Activated CD4-positive, alpha-beta T cell treated with anti-CD3 and anti-CD28 coated beads, Interleukin-2, amount 10 ng/mL, durations not matched to agents 24 days and 14 days (primary cell): Measurements from ENCODE around the gene ABHD12B. TPM values are rescaled to one million over a fixed set of nuclear protein-coding genes. Genes with fewer than 3 reads are reported as not detected.
"Not testable (repeated sequence)": the region's sequence is repeated elsewhere in the genome, so short reads cannot be mapped to it uniquely, and the experiment has no call there.

Source experiments
- DNase-seq: peaks from one replicate; pipeline ENCODE4 v3.0.0; 2022
- H3K27ac Mint-ChIP-seq: one replicate; pipeline ENCODE4 v1.8.0; 2022; ENCODE audit warnings: mild to moderate bottlenecking, mixed read lengths
- H3K27me3 Mint-ChIP-seq: one replicate; pipeline ENCODE4 v1.8.0; 2022; ENCODE audit warnings: mixed read lengths
- H3K36me3 Mint-ChIP-seq: one replicate; pipeline ENCODE4 v1.8.0; 2022; ENCODE audit warnings: low read depth, mild to moderate bottlenecking, mixed read lengths
- H3K4me1 Mint-ChIP-seq: one replicate; pipeline ENCODE4 v1.8.0; 2021; ENCODE audit warnings: mixed read lengths
- H3K4me3 Mint-ChIP-seq: one replicate; pipeline ENCODE4 v1.8.0; 2022; ENCODE audit warnings: mild to moderate bottlenecking, moderate library complexity, mixed read lengths
- H3K9me3 Mint-ChIP-seq: one replicate; pipeline ENCODE4 v1.8.0; 2021; ENCODE audit warnings: mixed read lengths
- intact Hi-C: fragments of 100-400 bp; cut with micrococcal nuclease; formaldehyde crosslinking; loops from one replicate; pipeline ENCODE4 v1.15.1; 2023
- total RNA-seq: library from RNA; stranded (reverse); gene quantifications from 2 replicates; pipeline ENCODE4 v1.2.3, GENCODE V29; 2022

The ABHD12B gene
- total RNA-seq, 1 donor from 2014 or later: not detected

GRCh38 chr14:50941151-50941550 lies 69.3 kb downstream of the ABHD12B start:
- no peak overlapping the region for H3K27ac Mint-ChIP-seq
- no peaks in the 10 kb centered on the region for H3K9me3 Mint-ChIP-seq
- DNase-seq: no peak
- intact Hi-C loops: loop anchor here (10.0 kb wide), 1 partner anchor 154 kb away; the partner anchor contains the start of gene TRIM9
- H3K27me3 Mint-ChIP-seq: peaks cover 36% of the 10 kb centered on the region
- peaks cover 8% of the 10 kb centered on the region for H3K4me1 Mint-ChIP-seq
- no peaks in the 10 kb centered on the region for H3K36me3 Mint-ChIP-seq
- H3K4me3 Mint-ChIP-seq: no peak overlapping the region

- not testable (repeated sequence) for H3K4me3 Mint-ChIP-seq
These were observed 69.8 kb downstream of the ABHD12B start for GRCh38 chr14:50941638-50942037.

GRCh38 chr14:50943261-50943942 lies 71.5 kb downstream of the ABHD12B start:
- peak; percentile 59 for DNase-seq
- Mint-ChIP-seq H3K27ac (no peak overlapping the region), H3K36me3 (no peaks in the 10 kb centered on the region), H3K4me3 (peak overlapping the region; percentile 73), H3K9me3 (no peaks in the 10 kb centered on the region), H3K27me3 (peaks cover 39% of the 10 kb centered on the region), H3K4me1 (peaks cover 6% of the 10 kb centered on the region)
- intact Hi-C loops: loop anchor here (10.0 kb wide), 1 partner anchor 151 kb away; the partner anchor contains the start of gene TRIM9

More at GRCh38 chr14:50941638-50942037, 69.8 kb downstream of the ABHD12B start:
- not testable (repeated sequence) for H3K9me3 Mint-ChIP-seq, DNase-seq, H3K27ac Mint-ChIP-seq, H3K36me3 Mint-ChIP-seq, H3K4me1 Mint-ChIP-seq
- H3K27me3 Mint-ChIP-seq: peaks cover 37% of the 10 kb centered on the region
- intact Hi-C loops: loop anchor here (10.0 kb wide), 1 partner anchor 153 kb away; the partner anchor contains the start of gene TRIM9

- Mint-ChIP-seq H3K36me3 (no peaks in the 10 kb centered on the region), H3K4me1 (peaks cover 6% of the 10 kb centered on the region), H3K27me3 (peaks cover 39% of the 10 kb centered on the region), H3K27ac (peak within 1 kb of the TSS; percentile 53), H3K4me3 (peak within 1 kb of the TSS; percentile 86), H3K9me3 (no peaks in the 10 kb centered on the region)
- DNase-seq: peak; percentile 77
- intact Hi-C loops: loop anchor here (10.0 kb wide), 1 partner anchor 151 kb away; the partner anchor contains the start of gene TRIM9
These were observed 72.2 kb downstream of the ABHD12B start, which contains the start of gene PYGL for GRCh38 chr14:50943943-50944646. Gene PYGL, minus strand, starts transcription at chr14:50944483. Its CDS starts 80 bp downstream, at chr14:50944403.

GRCh38 chr14:50944647-50945413 lies 73.0 kb downstream of the ABHD12B start:
- Mint-ChIP-seq H3K9me3 (no peaks in the 10 kb centered on the region), H3K27me3 (peaks cover 39% of the 10 kb centered on the region), H3K4me3 (peak overlapping the region; percentile 86), H3K36me3 (no peaks in the 10 kb centered on the region), H3K27ac (peak overlapping the region; percentile 53), H3K4me1 (peaks cover 6% of the 10 kb centered on the region)
- DNase-seq: peak; percentile 58
- intact Hi-C loops: loop anchor here (10.0 kb wide), 1 partner anchor 150 kb away; the partner anchor contains the start of gene TRIM9

- no peak for DNase-seq
- H3K9me3 Mint-ChIP-seq: no peaks in the 10 kb centered on the region
- no peak overlapping the region for H3K4me3 Mint-ChIP-seq
- peaks cover 6% of the 10 kb centered on the region for H3K4me1 Mint-ChIP-seq
- no peaks in the 10 kb centered on the region for H3K36me3 Mint-ChIP-seq
- no peak overlapping the region for H3K27ac Mint-ChIP-seq
- peaks cover 32% of the 10 kb centered on the region for H3K27me3 Mint-ChIP-seq
- intact Hi-C loops: loop anchor here (10.0 kb wide), 1 partner anchor 148 kb away; the partner anchor contains the start of gene TRIM9
These were observed 74.5 kb downstream of the ABHD12B start for GRCh38 chr14:50946234-50946935.

GRCh38 chr14:50947446-50947845 lies 75.6 kb downstream of the ABHD12B start:
- Mint-ChIP-seq H3K4me1 (peaks cover 6% of the 10 kb centered on the region), H3K27me3 (peaks cover 24% of the 10 kb centered on the region), H3K36me3 (no peaks in the 10 kb centered on the region), H3K4me3 (no peak overlapping the region), H3K27ac (no peak overlapping the region), H3K9me3 (no peaks in the 10 kb centered on the region)
- intact Hi-C loops: loop anchor here (10.0 kb wide), 1 partner anchor 147 kb away; the partner anchor contains the start of gene TRIM9
- DNase-seq: no peak

GRCh38 chr14:50948205-50948604 lies 76.4 kb downstream of the ABHD12B start:
- intact Hi-C loops: loop anchor here (10.0 kb wide), 1 partner anchor 147 kb away; the partner anchor contains the start of gene TRIM9
- H3K36me3 Mint-ChIP-seq: no peaks in the 10 kb centered on the region
- H3K27ac Mint-ChIP-seq: no peak overlapping the region
- H3K27me3 Mint-ChIP-seq: peaks cover 21% of the 10 kb centered on the region
- no peaks in the 10 kb centered on the region for H3K9me3 Mint-ChIP-seq
- peaks cover 6% of the 10 kb centered on the region for H3K4me1 Mint-ChIP-seq
- H3K4me3 Mint-ChIP-seq: no peak overlapping the region
- DNase-seq: no peak

GRCh38 chr14:50951032-50951431 lies 79.2 kb downstream of the ABHD12B start:
- H3K4me1 Mint-ChIP-seq: no peaks in the 10 kb centered on the region
- H3K4me3 Mint-ChIP-seq: no peak overlapping the region
- H3K36me3 Mint-ChIP-seq: no peaks in the 10 kb centered on the region
- no peaks in the 10 kb centered on the region for H3K9me3 Mint-ChIP-seq
- intact Hi-C loops: no loop called here
- no peak overlapping the region for H3K27ac Mint-ChIP-seq
- DNase-seq: no peak
- H3K27me3 Mint-ChIP-seq: peaks cover 9% of the 10 kb centered on the region

- peaks cover 3% of the 10 kb centered on the region for H3K27me3 Mint-ChIP-seq
- H3K9me3 Mint-ChIP-seq: no peaks in the 10 kb centered on the region
These were observed 81.6 kb downstream of the ABHD12B start for GRCh38 chr14:50953502-50953901.

More at GRCh38 chr14:50953502-50953901, 81.6 kb downstream of the ABHD12B start:
- H3K27ac Mint-ChIP-seq: no peak overlapping the region
- intact Hi-C loops: no loop called here
- no peak overlapping the region for H3K4me3 Mint-ChIP-seq
- H3K36me3 Mint-ChIP-seq: no peaks in the 10 kb centered on the region
- DNase-seq: no peak
- no peaks in the 10 kb centered on the region for H3K4me1 Mint-ChIP-seq
